Ishikawa (cell line): ENCODE data around the gene TMUB2.

Source experiments
- CEBPB ChIP-seq: IDR thresholded peaks from 2 replicates; pipeline ENCODE4 v1.6.1; 2012
- NFIC ChIP-seq: IDR thresholded peaks from 2 replicates; pipeline ENCODE4 v1.6.1; 2012
- RAD21 ChIP-seq: IDR thresholded peaks from 2 replicates; pipeline ENCODE4 v1.6.1; 2012; ENCODE audit warnings: low read depth
- TCF12 ChIP-seq: IDR thresholded peaks from 2 replicates; pipeline ENCODE4 v1.6.1; 2012; ENCODE audit warnings: low read depth
- YY1 ChIP-seq: IDR thresholded peaks from 2 replicates; pipeline ENCODE4 v1.6.1; 2012; ENCODE audit warnings: low read depth
- TF ChIP-seq, protein P1 (sequence below): IDR thresholded peaks from 2 replicates; pipeline ENCODE4 v1.6.1; 2012; ENCODE audit warnings: low read depth, mild to moderate bottlenecking

DNA sequence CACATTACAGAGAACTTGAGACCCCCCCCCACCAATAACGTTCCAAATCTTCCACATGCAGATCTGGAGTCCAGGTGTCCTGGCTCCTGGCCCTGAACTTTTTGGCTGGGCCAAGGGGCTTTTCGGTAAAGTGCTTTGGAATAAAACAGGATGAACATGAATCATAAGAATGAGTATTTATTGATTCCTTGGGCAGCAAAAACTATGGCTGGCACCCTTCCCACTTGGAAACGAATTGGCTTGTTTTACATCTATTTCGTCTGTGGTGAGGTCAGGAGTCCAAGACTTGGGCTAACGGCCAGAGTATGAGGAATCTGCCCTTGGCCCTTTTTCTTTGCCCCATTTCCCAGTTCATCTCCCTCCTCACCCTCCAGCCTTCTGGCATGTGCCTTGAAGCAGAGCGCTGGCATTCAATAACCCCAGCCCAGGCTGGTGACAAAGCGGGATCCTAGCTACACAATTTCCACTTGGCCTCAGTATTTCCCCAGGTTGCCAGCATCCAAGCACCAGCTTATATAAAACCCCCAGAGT lies 36.8 kb downstream of the TMUB2 start:
- TF ChIP-seq, protein P1, sequence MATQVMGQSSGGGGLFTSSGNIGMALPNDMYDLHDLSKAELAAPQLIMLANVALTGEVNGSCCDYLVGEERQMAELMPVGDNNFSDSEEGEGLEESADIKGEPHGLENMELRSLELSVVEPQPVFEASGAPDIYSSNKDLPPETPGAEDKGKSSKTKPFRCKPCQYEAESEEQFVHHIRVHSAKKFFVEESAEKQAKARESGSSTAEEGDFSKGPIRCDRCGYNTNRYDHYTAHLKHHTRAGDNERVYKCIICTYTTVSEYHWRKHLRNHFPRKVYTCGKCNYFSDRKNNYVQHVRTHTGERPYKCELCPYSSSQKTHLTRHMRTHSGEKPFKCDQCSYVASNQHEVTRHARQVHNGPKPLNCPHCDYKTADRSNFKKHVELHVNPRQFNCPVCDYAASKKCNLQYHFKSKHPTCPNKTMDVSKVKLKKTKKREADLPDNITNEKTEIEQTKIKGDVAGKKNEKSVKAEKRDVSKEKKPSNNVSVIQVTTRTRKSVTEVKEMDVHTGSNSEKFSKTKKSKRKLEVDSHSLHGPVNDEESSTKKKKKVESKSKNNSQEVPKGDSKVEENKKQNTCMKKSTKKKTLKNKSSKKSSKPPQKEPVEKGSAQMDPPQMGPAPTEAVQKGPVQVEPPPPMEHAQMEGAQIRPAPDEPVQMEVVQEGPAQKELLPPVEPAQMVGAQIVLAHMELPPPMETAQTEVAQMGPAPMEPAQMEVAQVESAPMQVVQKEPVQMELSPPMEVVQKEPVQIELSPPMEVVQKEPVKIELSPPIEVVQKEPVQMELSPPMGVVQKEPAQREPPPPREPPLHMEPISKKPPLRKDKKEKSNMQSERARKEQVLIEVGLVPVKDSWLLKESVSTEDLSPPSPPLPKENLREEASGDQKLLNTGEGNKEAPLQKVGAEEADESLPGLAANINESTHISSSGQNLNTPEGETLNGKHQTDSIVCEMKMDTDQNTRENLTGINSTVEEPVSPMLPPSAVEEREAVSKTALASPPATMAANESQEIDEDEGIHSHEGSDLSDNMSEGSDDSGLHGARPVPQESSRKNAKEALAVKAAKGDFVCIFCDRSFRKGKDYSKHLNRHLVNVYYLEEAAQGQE: no peak
- no peak for TF ChIP-seq RAD21
- no peak for TF ChIP-seq YY1
- TF ChIP-seq TCF12: no peak
- TF ChIP-seq NFIC: peak; percentile 68; the same call in 1 of the 2 replicates
- TF ChIP-seq CEBPB: no peak
